ENCODE results near the gene MAP3K8. TPM values are rescaled to one million over a fixed set of nuclear protein-coding genes. Genes with fewer than 3 reads are reported as not detected.

The MAP3K8 gene
- total and polyA plus RNA-seq, 9 of the 15 experiments (the other 6 are each of a cell fraction or from before 2014, with no cell fraction given): 6.9 to 23.6 (median 13.6) TPM

DNA sequence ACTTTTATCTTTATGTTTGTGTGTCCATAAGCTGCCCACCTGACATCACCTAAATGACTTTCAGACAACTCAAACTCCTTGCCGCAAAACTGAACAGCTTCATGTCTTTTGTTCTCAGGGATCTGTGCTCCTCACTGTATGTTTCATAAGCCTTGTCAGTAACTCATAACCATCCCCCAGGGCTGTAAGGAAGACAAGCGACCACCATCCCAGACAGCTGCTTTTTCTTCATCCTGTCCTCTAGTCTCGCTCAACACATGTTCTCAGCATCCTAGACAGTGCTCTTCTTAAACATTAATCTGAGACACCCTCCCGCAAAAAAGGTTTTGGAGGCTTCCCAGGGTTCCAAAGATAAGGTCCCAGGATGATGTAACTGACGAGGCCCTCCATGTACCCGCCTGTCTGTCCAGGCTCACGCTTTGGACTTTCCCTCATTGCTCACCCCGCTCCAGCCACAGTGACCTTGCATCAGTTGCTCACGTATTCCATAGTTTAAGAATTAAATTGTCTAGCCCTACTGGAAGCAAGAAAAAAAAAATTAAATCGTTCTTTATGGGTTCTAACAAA lies 69.8 kb downstream of the MAP3K8 start (continued):
- TF ChIP-seq, protein P1, sequence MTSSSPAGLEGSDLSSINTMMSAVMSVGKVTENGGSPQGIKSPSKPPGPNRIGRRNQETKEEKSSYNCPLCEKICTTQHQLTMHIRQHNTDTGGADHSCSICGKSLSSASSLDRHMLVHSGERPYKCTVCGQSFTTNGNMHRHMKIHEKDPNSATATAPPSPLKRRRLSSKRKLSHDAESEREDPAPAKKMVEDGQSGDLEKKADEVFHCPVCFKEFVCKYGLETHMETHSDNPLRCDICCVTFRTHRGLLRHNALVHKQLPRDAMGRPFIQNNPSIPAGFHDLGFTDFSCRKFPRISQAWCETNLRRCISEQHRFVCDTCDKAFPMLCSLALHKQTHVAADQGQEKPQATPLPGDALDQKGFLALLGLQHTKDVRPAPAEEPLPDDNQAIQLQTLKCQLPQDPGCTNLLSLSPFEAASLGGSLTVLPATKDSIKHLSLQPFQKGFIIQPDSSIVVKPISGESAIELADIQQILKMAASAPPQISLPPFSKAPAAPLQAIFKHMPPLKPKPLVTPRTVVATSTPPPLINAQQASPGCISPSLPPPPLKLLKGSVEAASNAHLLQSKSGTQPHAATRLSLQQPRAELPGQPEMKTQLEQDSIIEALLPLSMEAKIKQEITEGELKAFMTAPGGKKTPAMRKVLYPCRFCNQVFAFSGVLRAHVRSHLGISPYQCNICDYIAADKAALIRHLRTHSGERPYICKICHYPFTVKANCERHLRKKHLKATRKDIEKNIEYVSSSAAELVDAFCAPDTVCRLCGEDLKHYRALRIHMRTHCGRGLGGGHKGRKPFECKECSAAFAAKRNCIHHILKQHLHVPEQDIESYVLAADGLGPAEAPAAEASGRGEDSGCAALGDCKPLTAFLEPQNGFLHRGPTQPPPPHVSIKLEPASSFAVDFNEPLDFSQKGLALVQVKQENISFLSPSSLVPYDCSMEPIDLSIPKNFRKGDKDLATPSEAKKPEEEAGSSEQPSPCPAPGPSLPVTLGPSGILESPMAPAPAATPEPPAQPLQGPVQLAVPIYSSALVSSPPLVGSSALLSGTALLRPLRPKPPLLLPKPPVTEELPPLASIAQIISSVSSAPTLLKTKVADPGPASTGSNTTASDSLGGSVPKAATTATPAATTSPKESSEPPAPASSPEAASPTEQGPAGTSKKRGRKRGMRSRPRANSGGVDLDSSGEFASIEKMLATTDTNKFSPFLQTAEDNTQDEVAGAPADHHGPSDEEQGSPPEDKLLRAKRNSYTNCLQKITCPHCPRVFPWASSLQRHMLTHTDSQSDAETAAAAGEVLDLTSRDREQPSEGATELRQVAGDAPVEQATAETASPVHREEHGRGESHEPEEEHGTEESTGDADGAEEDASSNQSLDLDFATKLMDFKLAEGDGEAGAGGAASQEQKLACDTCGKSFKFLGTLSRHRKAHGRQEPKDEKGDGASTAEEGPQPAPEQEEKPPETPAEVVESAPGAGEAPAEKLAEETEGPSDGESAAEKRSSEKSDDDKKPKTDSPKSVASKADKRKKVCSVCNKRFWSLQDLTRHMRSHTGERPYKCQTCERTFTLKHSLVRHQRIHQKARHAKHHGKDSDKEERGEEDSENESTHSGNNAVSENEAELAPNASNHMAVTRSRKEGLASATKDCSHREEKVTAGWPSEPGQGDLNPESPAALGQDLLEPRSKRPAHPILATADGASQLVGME (CRISPR knock-in tag; IDR thresholded peaks at IDR 0.05): no peak
- TF ChIP-seq PTRF (tag; IDR thresholded peaks at IDR 0.05) (no peak), JUND (IDR thresholded peaks at IDR 0.05; ENCODE audit: borderline replicate concordance, low read depth, low read length) (peak; percentile 76), JUND (tag; IDR thresholded peaks at IDR 0.05; ENCODE audit: borderline replicate concordance, low read depth, low read length) (peak; percentile 66; the same call in 1 of the 3 replicates), ASH1L (IDR thresholded peaks at IDR 0.05; ENCODE audit: borderline replicate concordance, low read depth, partially characterized antibody) (no peak), GABPB1 (CRISPR knock-in tag; IDR thresholded peaks at IDR 0.05) (no peak), KDM1A (IDR thresholded peaks at IDR 0.05) (no peak), SAFB2 (IDR thresholded peaks at IDR 0.05; ENCODE audit: borderline replicate concordance, low read depth, low read length, severe bottlenecking) (no peak), POLR2AphosphoS5 (IDR thresholded peaks at IDR 0.05; ENCODE audit: control insufficient read depth, insufficient read depth, low read depth, low read length) (no peak), ZNF644 (tag; IDR thresholded peaks at IDR 0.05; ENCODE audit: low read depth) (no peak), RB1 (IDR thresholded peaks at IDR 0.05; ENCODE audit: low read depth) (no peak), ZNF212 (CRISPR knock-in tag; IDR thresholded peaks at IDR 0.05) (no peak), ARHGAP35 (IDR thresholded peaks at IDR 0.05; ENCODE audit: partially characterized antibody) (no peak), CSDE1 (IDR thresholded peaks at IDR 0.05) (no peak), ZNF583 (CRISPR knock-in tag; IDR thresholded peaks at IDR 0.05) (no peak)
- TF ChIP-seq, protein P2, sequence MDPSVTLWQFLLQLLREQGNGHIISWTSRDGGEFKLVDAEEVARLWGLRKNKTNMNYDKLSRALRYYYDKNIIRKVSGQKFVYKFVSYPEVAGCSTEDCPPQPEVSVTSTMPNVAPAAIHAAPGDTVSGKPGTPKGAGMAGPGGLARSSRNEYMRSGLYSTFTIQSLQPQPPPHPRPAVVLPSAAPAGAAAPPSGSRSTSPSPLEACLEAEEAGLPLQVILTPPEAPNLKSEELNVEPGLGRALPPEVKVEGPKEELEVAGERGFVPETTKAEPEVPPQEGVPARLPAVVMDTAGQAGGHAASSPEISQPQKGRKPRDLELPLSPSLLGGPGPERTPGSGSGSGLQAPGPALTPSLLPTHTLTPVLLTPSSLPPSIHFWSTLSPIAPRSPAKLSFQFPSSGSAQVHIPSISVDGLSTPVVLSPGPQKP (CRISPR knock-in tag; IDR thresholded peaks at IDR 0.05): no peak
- TF ChIP-seq, protein P3, sequence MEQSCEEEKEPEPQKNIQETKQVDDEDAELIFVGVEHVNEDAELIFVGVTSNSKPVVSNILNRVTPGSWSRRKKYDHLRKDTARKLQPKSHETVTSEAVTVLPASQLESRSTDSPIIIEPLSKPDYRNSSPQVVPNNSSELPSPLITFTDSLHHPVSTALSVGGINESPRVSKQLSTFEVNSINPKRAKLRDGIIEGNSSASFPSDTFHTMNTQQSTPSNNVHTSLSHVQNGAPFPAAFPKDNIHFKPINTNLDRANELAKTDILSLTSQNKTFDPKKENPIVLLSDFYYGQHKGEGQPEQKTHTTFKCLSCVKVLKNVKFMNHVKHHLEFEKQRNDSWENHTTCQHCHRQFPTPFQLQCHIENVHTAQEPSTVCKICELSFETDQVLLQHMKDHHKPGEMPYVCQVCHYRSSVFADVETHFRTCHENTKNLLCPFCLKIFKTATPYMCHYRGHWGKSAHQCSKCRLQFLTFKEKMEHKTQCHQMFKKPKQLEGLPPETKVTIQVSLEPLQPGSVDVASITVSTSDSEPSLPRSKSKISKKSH (CRISPR knock-in tag; IDR thresholded peaks at IDR 0.05): no peak
